Right renal cortex interstitium (tissue), 3 donors: ENCODE measurements around the gene PRSS21. TPM values are rescaled to one million over a fixed set of nuclear protein-coding genes. Genes with fewer than 3 reads are reported as not detected.

Experiments
- DNase-seq, 3 donors: peaks; one replicate each; pipeline ENCODE4 v3.0.0-alpha.2; 2013; ENCODE audit warnings: low read depth in 3 of 3, low spot score in 2 of 3
- polyA plus RNA-seq, 3 donors: library from polyadenylated mRNA; unstranded; fragments of 120-200 nt; gene quantifications; one replicate each; pipeline ENCODE4 v1.2.1, GENCODE V29; 2013; ENCODE audit not compliant: insufficient read length in 3 of 3

The PRSS21 gene
- polyA plus RNA-seq, result under 1 TPM in 2 of 3 donors, not detected in 1; 0.19 to 0.43 TPM

GRCh38 chr16:2816751-2817339 lies at the start of gene PRSS21:
Gene PRSS21 (plus strand): TSS chr16:2817237. CDS start chr16:2817269, 32 bp downstream.
- DNase-seq, result no peak

- no peak for DNase-seq
Observed at GRCh38 chr16:2767891-2768290, 49.1 kb upstream of the PRSS21 start.

GRCh38 chr16:2768403-2769089 lies 48.5 kb upstream of the PRSS21 start:
- no peak for DNase-seq

GRCh38 chr16:2769100-2769529 lies 47.9 kb upstream of the PRSS21 start:
- no peak for DNase-seq

GRCh38 chr16:2769675-2770056 lies 47.4 kb upstream of the PRSS21 start:
- DNase-seq, result no peak

GRCh38 chr16:2770057-2770951 lies 46.7 kb upstream of the PRSS21 start:
- no peak for DNase-seq

GRCh38 chr16:2771496-2772402 lies 45.3 kb upstream of the PRSS21 start:
- no peak for DNase-seq

- DNase-seq, result no peak
Observed at GRCh38 chr16:2773188-2773968, 43.7 kb upstream of the PRSS21 start.

- no peak for DNase-seq
Observed at GRCh38 chr16:2774161-2774891, 42.7 kb upstream of the PRSS21 start.

- DNase-seq, result no peak
Observed at GRCh38 chr16:2775131-2775716, 41.8 kb upstream of the PRSS21 start.

- no peak for DNase-seq
Observed at GRCh38 chr16:2775765-2776499, 41.1 kb upstream of the PRSS21 start.

GRCh38 chr16:2776500-2777139 lies 40.4 kb upstream of the PRSS21 start:
- DNase-seq, result no peak

GRCh38 chr16:2777231-2777902 lies 39.7 kb upstream of the PRSS21 start, which contains the start of gene ELOB:
Gene ELOB (minus strand): TSS chr16:2777280. CDS start chr16:2777239, 41 bp downstream.
- peak in 2 of 3 donors; percentile 54 to 67 for DNase-seq

GRCh38 chr16:2777903-2778629 lies 39.0 kb upstream of the PRSS21 start:
- no peak for DNase-seq

- no peak for DNase-seq
Observed at GRCh38 chr16:2778630-2778958, 38.4 kb upstream of the PRSS21 start.
